Measurements from ENCODE around the gene NAIP. TPM values are rescaled to one million over a fixed set of nuclear protein-coding genes. Genes with fewer than 3 reads are reported as not detected.
"Not testable (repeated sequence)": the region's sequence is repeated elsewhere in the genome, so short reads cannot be mapped to it uniquely, and the experiment has no call there.

Gene NAIP, protein sequence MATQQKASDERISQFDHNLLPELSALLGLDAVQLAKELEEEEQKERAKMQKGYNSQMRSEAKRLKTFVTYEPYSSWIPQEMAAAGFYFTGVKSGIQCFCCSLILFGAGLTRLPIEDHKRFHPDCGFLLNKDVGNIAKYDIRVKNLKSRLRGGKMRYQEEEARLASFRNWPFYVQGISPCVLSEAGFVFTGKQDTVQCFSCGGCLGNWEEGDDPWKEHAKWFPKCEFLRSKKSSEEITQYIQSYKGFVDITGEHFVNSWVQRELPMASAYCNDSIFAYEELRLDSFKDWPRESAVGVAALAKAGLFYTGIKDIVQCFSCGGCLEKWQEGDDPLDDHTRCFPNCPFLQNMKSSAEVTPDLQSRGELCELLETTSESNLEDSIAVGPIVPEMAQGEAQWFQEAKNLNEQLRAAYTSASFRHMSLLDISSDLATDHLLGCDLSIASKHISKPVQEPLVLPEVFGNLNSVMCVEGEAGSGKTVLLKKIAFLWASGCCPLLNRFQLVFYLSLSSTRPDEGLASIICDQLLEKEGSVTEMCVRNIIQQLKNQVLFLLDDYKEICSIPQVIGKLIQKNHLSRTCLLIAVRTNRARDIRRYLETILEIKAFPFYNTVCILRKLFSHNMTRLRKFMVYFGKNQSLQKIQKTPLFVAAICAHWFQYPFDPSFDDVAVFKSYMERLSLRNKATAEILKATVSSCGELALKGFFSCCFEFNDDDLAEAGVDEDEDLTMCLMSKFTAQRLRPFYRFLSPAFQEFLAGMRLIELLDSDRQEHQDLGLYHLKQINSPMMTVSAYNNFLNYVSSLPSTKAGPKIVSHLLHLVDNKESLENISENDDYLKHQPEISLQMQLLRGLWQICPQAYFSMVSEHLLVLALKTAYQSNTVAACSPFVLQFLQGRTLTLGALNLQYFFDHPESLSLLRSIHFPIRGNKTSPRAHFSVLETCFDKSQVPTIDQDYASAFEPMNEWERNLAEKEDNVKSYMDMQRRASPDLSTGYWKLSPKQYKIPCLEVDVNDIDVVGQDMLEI (N-terminal part only)
- total RNA-seq (2021; fragmentation: NEBNext Ultra II Directional; extraction: Animal tissue kit (Norgen Biotek cat#: 25700)) = under 1 TPM; 0.10 to 0.41 (median 0.15) TPM
- long read RNA-seq = 0 reads

DNA sequence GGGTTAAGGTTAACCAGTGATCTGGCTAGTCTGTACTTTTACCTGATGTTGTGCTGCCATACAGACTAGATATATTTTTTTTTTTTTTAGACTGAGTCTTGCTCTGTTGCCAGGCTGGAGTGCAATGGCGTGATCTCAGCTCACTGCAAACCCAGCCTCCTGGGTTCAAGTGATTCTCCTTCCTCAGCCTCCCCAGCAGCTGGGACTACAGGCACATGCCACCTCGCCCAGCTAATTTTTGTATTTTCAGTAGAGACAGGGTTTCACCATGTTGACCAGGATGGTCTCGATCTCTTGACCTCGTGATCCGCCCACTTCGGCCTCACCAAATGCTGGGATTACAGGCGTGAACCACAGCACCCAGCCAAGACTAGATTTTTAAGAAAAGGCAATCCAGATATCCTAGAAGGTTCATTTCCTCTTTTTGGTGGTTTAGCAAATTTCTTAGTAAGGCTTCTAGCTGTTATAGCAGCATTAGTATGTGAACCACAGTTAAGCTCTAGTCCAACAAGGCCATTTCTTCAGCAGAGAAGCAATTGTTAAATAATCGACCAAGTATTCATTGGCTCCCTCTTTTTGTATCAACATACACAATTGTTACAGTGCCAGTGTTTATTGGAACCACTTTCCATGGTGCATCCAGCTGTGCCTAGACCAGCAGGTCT lies at the start of gene NAIP:
Gene NAIP, minus strand, starts transcription at position 51 of the 665 bp plus-strand sequence. CDS start 12,424 bp downstream, outside the sequence.
- H3K36me3 Mint-ChIP-seq (ENCODE audit: low read depth); H3K27ac Mint-ChIP-seq; H3K4me1 Mint-ChIP-seq (ENCODE audit: low read depth); H3K9me3 Mint-ChIP-seq; H3K27me3 Mint-ChIP-seq (ENCODE audit: insufficient read depth); H3K4me3 Mint-ChIP-seq; DNase-seq: not testable (repeated sequence)

DNA sequence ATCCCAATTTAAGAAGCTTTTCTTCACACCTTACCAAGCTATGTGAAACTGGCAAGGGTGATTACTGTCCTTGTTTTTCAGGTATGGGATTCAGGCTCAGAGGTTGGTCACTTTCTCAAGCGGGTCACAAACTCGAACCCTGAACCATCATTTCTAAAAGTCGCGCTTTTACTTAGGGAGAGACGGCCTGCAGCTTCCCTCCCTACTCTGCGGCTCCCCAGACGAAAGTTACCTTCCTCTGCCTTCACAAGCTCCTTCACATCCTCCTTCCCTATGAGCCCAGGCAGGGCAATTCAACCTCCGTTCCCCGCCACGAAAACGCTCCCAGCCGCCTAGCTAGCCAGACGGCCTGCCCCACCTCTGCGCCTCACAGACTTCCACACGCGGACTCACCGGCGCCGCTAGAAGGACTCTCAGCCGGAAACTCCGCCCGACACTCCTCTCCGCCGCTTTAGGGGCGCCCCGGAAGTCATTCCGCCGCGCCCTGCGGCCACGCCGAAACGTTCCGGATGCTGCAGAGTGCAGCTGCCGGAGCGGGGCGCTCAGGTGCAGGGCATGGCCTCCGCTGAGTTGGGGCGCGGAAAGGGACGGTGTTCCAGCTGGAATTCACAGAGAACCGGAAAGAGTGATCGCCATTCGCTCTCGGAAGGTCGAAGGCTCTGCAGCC lies 42.3 kb upstream of the NAIP start, which contains the start of gene GTF2H2:
Gene GTF2H2, minus strand, starts transcription at position 415 of the 667 bp plus-strand sequence. CDS start 4,913 bp downstream, outside the sequence.
- H3K9me3 Mint-ChIP-seq = not testable (repeated sequence)

DNA sequence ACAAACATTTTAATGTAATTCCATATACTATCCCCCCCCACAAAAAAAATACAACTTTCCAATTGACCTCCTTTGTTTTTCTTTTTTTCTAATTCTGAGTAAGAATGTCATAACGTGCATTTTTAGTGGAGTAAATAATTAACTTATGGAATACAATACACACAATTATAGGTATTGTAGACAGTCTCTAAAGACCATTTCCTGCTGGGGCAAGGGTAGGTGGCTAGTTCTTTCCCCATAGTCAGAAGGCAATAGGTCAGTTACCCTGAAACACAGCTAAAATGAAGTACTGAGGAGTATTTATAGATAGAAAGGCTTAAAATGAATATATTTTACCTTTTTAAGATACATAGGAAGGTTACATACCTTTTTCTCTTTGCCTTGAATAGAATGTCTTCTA lies 36.2 kb upstream of the NAIP start:
- not testable (repeated sequence) for H3K36me3 Mint-ChIP-seq (ENCODE audit: low read depth); H3K27ac Mint-ChIP-seq; H3K9me3 Mint-ChIP-seq; H3K4me1 Mint-ChIP-seq (ENCODE audit: low read depth); H3K27me3 Mint-ChIP-seq (ENCODE audit: insufficient read depth); DNase-seq; H3K4me3 Mint-ChIP-seq

More for the DNA sequence above, 42.3 kb upstream of the NAIP start, which contains the start of gene GTF2H2:
- not testable (repeated sequence) for H3K4me1 Mint-ChIP-seq (ENCODE audit: low read depth); DNase-seq; H3K36me3 Mint-ChIP-seq (ENCODE audit: low read depth); H3K4me3 Mint-ChIP-seq; H3K27ac Mint-ChIP-seq; H3K27me3 Mint-ChIP-seq (ENCODE audit: insufficient read depth)

DNA sequence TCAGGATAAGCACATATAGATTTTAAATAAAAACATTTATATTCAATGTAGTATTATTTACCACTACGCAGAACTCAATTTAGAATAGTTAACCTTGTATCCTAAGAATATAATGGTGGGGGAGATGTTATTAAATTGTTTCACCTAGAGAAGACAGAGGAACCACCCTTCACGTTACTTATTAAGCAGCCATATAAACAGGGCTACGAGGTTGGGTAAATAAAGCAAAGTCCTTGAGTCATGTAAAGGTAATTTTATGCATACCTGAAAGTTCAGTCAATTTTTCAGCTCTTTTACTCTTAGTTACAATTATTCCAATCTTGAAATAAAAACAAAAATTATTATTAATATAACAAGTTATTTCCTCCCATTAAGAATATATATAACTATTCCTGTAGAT lies 34.3 kb upstream of the NAIP start:
- not testable (repeated sequence) for H3K9me3 Mint-ChIP-seq; H3K36me3 Mint-ChIP-seq (ENCODE audit: low read depth)

DNA sequence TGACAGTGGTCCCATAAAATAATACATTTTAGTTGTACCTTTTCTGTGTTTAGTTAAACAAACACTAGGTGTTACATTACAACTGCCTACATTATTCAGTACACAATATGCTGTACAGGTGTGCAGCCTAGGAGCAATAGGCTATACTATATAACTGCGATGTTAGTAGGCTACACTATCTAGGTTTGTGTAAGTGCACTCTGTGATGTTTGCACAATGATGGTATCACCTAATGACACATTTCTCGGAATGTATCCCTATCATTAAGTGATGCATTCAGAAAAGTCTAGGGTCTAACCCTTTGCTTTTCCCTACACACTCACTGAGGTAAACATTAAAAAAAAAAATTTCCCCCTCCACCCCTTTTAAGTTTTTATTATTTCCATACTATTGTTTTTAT lies 19.7 kb upstream of the NAIP start:
- not testable (repeated sequence) for H3K27me3 Mint-ChIP-seq (ENCODE audit: insufficient read depth); H3K9me3 Mint-ChIP-seq; H3K27ac Mint-ChIP-seq

More for the DNA sequence above, 34.3 kb upstream of the NAIP start:
- H3K27ac Mint-ChIP-seq; H3K4me3 Mint-ChIP-seq; H3K27me3 Mint-ChIP-seq (ENCODE audit: insufficient read depth); H3K4me1 Mint-ChIP-seq (ENCODE audit: low read depth); DNase-seq: not testable (repeated sequence)

DNA sequence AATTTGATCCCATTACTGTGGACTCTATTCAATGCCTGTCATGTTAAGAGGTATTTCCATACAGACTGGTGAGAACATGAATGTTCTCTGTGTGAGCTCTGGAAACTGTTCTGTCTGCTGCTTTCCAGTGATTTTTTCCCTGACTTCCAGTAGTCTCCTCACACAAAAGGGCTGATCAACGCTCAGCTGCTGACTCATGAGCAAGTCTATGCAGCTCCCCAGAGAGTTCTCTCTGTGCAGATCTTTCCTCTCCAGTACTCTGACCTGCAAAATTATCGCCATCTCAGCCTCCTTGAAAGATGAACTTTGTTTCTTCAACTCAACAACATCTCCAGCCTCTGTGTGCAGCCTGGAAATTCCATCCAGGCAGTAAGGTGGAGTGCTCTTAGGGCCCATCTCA lies 19.0 kb upstream of the NAIP start:
- H3K9me3 Mint-ChIP-seq; H3K27me3 Mint-ChIP-seq (ENCODE audit: insufficient read depth); DNase-seq; H3K36me3 Mint-ChIP-seq (ENCODE audit: low read depth); H3K4me1 Mint-ChIP-seq (ENCODE audit: low read depth); H3K27ac Mint-ChIP-seq; H3K4me3 Mint-ChIP-seq: not testable (repeated sequence)

More for the DNA sequence above, 19.7 kb upstream of the NAIP start:
- H3K4me1 Mint-ChIP-seq (ENCODE audit: low read depth); H3K4me3 Mint-ChIP-seq; DNase-seq; H3K36me3 Mint-ChIP-seq (ENCODE audit: low read depth): not testable (repeated sequence)

DNA sequence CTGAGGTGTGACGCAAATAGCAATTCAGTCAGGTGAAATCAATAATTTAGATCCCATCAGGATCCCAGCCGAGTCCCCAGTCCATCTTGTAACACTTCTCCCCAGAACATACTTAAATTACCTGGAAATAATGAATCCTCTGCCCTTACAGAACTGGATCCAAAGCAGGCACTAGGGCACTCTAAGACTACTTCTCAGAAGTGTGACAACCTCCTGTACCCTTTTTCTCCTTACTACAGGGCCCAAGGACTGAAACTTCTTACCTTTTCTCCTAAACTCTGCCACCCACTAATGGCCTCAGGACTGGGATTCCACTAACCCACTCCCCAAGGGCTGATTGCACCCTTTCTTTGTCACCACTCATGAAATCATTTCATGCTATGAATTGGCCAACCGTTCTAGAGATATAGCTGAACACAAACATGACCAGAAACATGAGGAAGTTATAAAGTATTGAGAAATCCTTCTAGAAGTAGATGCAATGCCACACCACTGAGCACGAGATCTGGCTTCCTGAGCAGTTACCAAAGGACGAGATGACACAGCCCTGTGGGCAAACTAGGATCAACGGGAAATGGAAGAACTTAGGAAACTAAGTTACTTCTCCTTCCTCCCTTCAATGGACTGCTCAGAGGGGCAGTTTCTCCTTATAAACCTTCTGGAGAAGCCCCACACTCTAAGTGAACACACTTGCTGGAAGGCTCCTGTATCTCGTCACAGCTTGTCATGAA lies 6.1 kb upstream of the NAIP start:
- H3K36me3 Mint-ChIP-seq (ENCODE audit: low read depth); H3K4me3 Mint-ChIP-seq; H3K27me3 Mint-ChIP-seq (ENCODE audit: insufficient read depth); H3K9me3 Mint-ChIP-seq; H3K27ac Mint-ChIP-seq; H3K4me1 Mint-ChIP-seq (ENCODE audit: low read depth); DNase-seq: not testable (repeated sequence)

DNA sequence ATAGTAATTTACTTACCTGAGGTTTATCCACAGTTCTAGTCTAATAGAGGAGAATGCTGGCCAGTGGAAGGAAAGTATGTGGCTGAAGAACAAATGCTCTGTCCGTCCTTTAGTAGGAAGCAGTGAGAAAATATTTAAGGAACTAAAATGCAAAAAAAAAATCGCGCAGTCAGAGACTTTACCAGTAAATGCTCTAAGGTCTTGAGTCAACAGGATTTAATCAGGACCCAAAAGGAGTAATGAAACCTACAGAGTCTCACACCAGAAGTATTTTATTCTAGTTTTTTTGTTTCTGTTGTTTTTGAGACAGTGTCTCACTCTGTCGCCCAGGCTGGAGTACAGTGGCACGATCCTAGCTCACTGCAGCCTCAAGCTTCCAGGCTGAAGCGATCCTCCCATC lies 4.5 kb downstream of the NAIP start:
- H3K9me3 Mint-ChIP-seq; DNase-seq; H3K4me3 Mint-ChIP-seq; H3K36me3 Mint-ChIP-seq (ENCODE audit: low read depth); H3K27me3 Mint-ChIP-seq (ENCODE audit: insufficient read depth); H3K27ac Mint-ChIP-seq; H3K4me1 Mint-ChIP-seq (ENCODE audit: low read depth): not testable (repeated sequence)

DNA sequence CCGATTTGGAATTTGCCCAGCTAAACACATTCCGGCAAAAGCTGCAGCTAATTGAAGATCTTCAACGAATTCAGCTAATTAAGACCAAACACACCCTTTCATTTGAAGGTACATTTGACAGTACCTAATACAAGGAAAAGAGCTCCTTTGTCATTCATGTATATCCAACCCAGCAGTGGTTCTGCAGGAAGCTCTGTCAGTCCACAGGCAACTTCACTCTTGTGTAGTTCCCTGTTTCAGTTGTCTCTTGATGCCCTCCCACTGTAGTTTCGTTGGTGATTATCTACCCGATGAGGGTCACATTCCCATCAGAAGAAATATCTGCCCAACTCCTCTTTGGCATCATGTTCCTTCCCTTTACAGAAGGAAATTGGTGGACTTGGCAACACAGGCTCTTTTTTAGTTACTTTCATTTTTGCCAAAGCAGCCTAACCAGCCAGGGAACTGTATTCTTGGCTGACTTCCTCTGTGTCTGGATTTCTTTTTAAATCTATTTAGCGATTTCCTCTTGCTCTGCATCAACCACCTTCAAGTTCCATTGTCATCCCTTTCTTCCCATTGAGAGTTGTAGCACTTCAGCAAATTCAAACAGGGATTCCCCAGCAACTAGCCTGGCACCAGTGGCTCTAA lies 6.6 kb downstream of the NAIP start:
- H3K4me3 Mint-ChIP-seq; H3K36me3 Mint-ChIP-seq (ENCODE audit: low read depth); H3K9me3 Mint-ChIP-seq; DNase-seq; H3K27me3 Mint-ChIP-seq (ENCODE audit: insufficient read depth); H3K4me1 Mint-ChIP-seq (ENCODE audit: low read depth); H3K27ac Mint-ChIP-seq: not testable (repeated sequence)
